A673 (cell line): ENCODE data around the gene TAMALIN. TPM values are rescaled to one million over a fixed set of nuclear protein-coding genes. Genes with fewer than 3 reads are reported as not detected.

Source experiments
- BruUV-seq: library from RNA; stranded (reverse); fragments of 400-500 nt; replicated peaks from 2 replicates; lab custom pipeline; 2021; lab: Mats Ljungman, UMichigan
- CTCF ChIA-PET: fragments of 300-600 bp; sonication (Branson Sonifier 250); formaldehyde crosslinking; loops from one replicate; lab custom pipeline; 2022; ENCODE audit warnings: antibody characterized with exemption; lab: Charles Lee
- POLR2A ChIA-PET: fragments of 300-600 bp; sonication (Branson Sonifier 250); formaldehyde crosslinking; loops from one replicate; lab custom pipeline; 2022; ENCODE audit warnings: antibody characterized with exemption; ENCODE audit not compliant: low non-redundant PET; lab: Charles Lee
- DNase-seq: peaks from one replicate; pipeline ENCODE4 v3.0.0-alpha.2; 2015; ENCODE audit warnings: low spot score
- H3K27ac ChIP-seq: fragments of 200-600 bp; sonication (generic); 2 replicates; pipeline ENCODE4 v1.5.1; 2016; ENCODE audit warnings: mixed run types, low read depth, mild to moderate bottlenecking, mixed read lengths, antibody characterized with exemption, low read length; ENCODE audit not compliant: poor library complexity, severe bottlenecking
- H3K27me3 ChIP-seq: fragments of 200-600 bp; sonication (generic); replicated peaks from 2 replicates; pipeline ENCODE4 v1.6.1; 2017; ENCODE audit warnings: mixed run types, low read depth, mild to moderate bottlenecking, mixed read lengths, antibody characterized with exemption, low read length; ENCODE audit not compliant: insufficient read depth, poor library complexity
- H3K36me3 ChIP-seq: fragments of 200-600 bp; sonication (generic); 2 replicates; pipeline ENCODE4 v1.6.1; 2016; ENCODE audit warnings: mixed run types, mild to moderate bottlenecking, mixed read lengths, antibody characterized with exemption, low read length; ENCODE audit not compliant: insufficient read depth, poor library complexity, severe bottlenecking
- H3K4me1 ChIP-seq: fragments of 200-600 bp; sonication (generic); 2 replicates; pipeline ENCODE4 v1.6.1; 2017; ENCODE audit warnings: mixed run types, mild to moderate bottlenecking, mixed read lengths, antibody characterized with exemption, low read length; ENCODE audit not compliant: insufficient read depth, poor library complexity, severe bottlenecking
- H3K4me3 ChIP-seq: fragments of 200-600 bp; sonication (generic); 2 replicates; pipeline ENCODE4 v1.5.1; 2016; ENCODE audit warnings: low read depth, mixed run types, mild to moderate bottlenecking, mixed read lengths, low read length; ENCODE audit not compliant: poor library complexity, severe bottlenecking
- H3K9me3 ChIP-seq: fragments of 200-600 bp; sonication (generic); 2 replicates; pipeline ENCODE4 v1.6.1; 2016; ENCODE audit warnings: mixed run types, low read depth, mild to moderate bottlenecking, mixed read lengths, antibody characterized with exemption, low read length; ENCODE audit not compliant: poor library complexity, severe bottlenecking
- CTCF ChIP-seq: fragments of 300-800, 200-600 bp; sonication (generic); conservative IDR thresholded peaks from 2 replicates; pipeline ENCODE4 v1.5.1; 2017; ENCODE audit warnings: low read depth, mild to moderate bottlenecking, antibody characterized with exemption, low read length, moderate library complexity, mixed read lengths
- EZH2 ChIP-seq: fragments of 200-600 bp; sonication (generic); IDR thresholded peaks from 2 replicates; pipeline ENCODE4 v1.6.1; 2017; ENCODE audit warnings: borderline replicate concordance, low read depth, mild to moderate bottlenecking, mixed read lengths, antibody characterized with exemption, low read length; ENCODE audit not compliant: poor library complexity, severe bottlenecking
- intact Hi-C: fragments of 100-400 bp; cut with micrococcal nuclease; formaldehyde crosslinking; loops from one replicate; pipeline ENCODE4 v1.10.0; 2022; ENCODE audit not compliant: unreplicated experiment
- total RNA-seq: library from RNA; stranded (reverse); gene quantifications from 2 replicates; pipeline ENCODE4 v1.2.3, GENCODE V29; 2021

TAMALIN gene
- total RNA-seq, 1 experiment from 2014 or later = 4.8 TPM

- no TSS peak for BruUV-seq
- TF ChIP-seq EZH2 = no peak
- TF ChIP-seq CTCF = no peak
- Histone ChIP-seq H3K9me3 (no peaks in the 10 kb centered on the region), H3K4me1 (peaks cover 12% of the 10 kb centered on the region), H3K27me3 (no peaks in the 10 kb centered on the region), H3K27ac (no peak overlapping the region), H3K4me3 (no peak overlapping the region), H3K36me3 (peaks cover 3% of the 10 kb centered on the region)
- ChIA-PET CTCF (no interaction called here), POLR2A (no interaction called here)
- intact Hi-C loops = no loop called here
- DNase-seq = no peak
Measured at GRCh38 chr12:52049688-52050087, 42.9 kb downstream of the TAMALIN start.

- peaks cover 12% of the 10 kb centered on the region for H3K4me1 ChIP-seq
- H3K36me3 ChIP-seq = peaks cover 8% of the 10 kb centered on the region
- TSS peak; percentile 86 for BruUV-seq
- peak overlapping the region; percentile 60 for H3K4me3 ChIP-seq
- no peaks in the 10 kb centered on the region for H3K9me3 ChIP-seq
- H3K27ac ChIP-seq = peak overlapping the region; percentile 99
- no peak for DNase-seq
- ChIA-PET CTCF (no interaction called here), POLR2A (no interaction called here)
- no peak for TF ChIP-seq EZH2
- TF ChIP-seq CTCF = no peak
- no peaks in the 10 kb centered on the region for H3K27me3 ChIP-seq
- intact Hi-C loops = no loop called here
Measured at GRCh38 chr12:52050116-52050757, 43.5 kb downstream of the TAMALIN start.

- DNase-seq = peak; percentile 95
- no TSS peak for BruUV-seq
- intact Hi-C loops = loop anchor here (1.0 kb wide), 2 partner anchors 14 to 18 kb away; partner anchors contain the start of gene ATG101
Measured at GRCh38 chr12:52050758-52051541, 44.2 kb downstream of the TAMALIN start, which contains the start of gene NR4A1. Gene NR4A1, plus strand, starts transcription at chr12:52051442. Its CDS starts 2,887 bp downstream, at chr12:52054329.

More at GRCh38 chr12:52050758-52051541, 44.2 kb downstream of the TAMALIN start, which contains the start of gene NR4A1:
- H3K4me3 ChIP-seq = peak within 1 kb of the TSS; percentile 60
- H3K27ac ChIP-seq = peak within 1 kb of the TSS; percentile 99
- H3K36me3 ChIP-seq = peaks cover 8% of the 10 kb centered on the region
- ChIA-PET POLR2A (interaction anchor here (0.8 to 1.7 kb wide), 2 partner anchors 12 to 18 kb away, joined by 7 to 19 read pairs; no protein-coding TSS in a partner anchor), CTCF (interaction anchor here (0.6 to 1.4 kb wide), 3 partner anchors 12 to 46 kb away, joined by 3 to 6 read pairs (median 3); no protein-coding TSS in a partner anchor)
- TF ChIP-seq CTCF = no peak
- no peak for TF ChIP-seq EZH2
- no peaks in the 10 kb centered on the region for H3K9me3 ChIP-seq
- H3K4me1 ChIP-seq = peaks cover 12% of the 10 kb centered on the region
- H3K27me3 ChIP-seq = no peaks in the 10 kb centered on the region
